ENCODE data around the gene CD209. TPM values are rescaled to one million over a fixed set of nuclear protein-coding genes. Genes with fewer than 3 reads are reported as not detected.

The CD209 gene
- total and polyA plus RNA-seq, 2 donors (not counting 3 experiments of a cell fraction or from before 2014, with no cell fraction given), result not detected

DNA sequence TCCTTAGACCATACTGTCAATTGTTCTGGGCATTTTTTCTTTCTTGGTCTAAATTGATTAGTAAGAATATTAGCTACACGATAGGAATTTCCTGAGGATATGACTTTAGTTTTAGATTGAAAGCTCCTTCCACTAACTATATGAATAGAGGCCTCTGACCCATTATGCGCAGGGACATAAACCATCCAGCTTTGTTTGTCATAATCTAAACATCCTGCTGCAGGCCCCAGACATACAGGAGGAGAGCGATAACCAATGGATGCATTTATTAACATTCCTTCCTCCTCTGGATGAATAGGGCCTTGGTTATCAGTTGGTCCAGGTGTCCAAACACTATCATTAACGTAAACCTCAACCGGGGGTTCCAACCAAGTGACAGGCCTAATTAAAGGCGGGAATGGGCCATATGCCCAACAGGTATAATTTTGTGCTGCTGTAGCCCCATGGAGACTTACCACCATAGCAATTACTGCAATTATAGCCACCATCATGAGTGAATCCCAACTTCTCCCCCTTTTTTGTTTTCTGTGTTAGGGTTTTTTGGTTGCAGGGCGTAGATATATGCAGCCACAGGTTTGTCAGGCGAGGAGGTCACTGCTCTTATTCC lies 48.3 kb upstream of the CD209 start:
- BruUV-seq (replicated peaks), result no TSS peak
- FAIRE-seq, result peak; percentile 83
- Histone ChIP-seq H3K27me3 (ENCODE audit: control insufficient read depth in 2 of 2, insufficient read depth in 2 of 2, low read length in 2 of 2) (no peaks in the 10 kb centered on the region), H3K4me3 (replicated peaks in 1 of 3; ENCODE audit: insufficient read depth in 1 of 3, low read depth in 1 of 3, low read length in 3 of 3) (no peak overlapping the region), H3K9me1 (replicated peaks; ENCODE audit: control insufficient read depth, extremely low read depth, insufficient read depth, low read length) (no peaks in the 10 kb centered on the region), H3K4me1 (ENCODE audit: control insufficient read depth, extremely low read depth, insufficient read depth, low read length) (peaks cover 22% of the 10 kb centered on the region), H2AFZ (ENCODE audit: low read depth, low read length) (no peak overlapping the region), H4K20me1 (replicated peaks; ENCODE audit: control insufficient read depth, extremely low read depth, insufficient read depth, low read length) (no peaks in the 10 kb centered on the region), H3K27ac (ENCODE audit: insufficient read depth, low read depth, low read length) (peak overlapping the region; percentile 98), H3K36me3 (ENCODE audit: control insufficient read depth in 2 of 2, extremely low read depth in 1 of 2, insufficient read depth in 2 of 2, low read length in 2 of 2) (peaks cover 0 to under 1% of the 10 kb centered on the region in 2 experiments), H3K4me2 (ENCODE audit: insufficient read depth, low read length) (peak overlapping the region; percentile 24), H3K9me3 (replicated peaks; ENCODE audit: control insufficient read depth, insufficient read depth, low read length) (no peaks in the 10 kb centered on the region), H3K9ac (replicated peaks; ENCODE audit: extremely low read depth, insufficient read depth, low read length) (peak overlapping the region; percentile 69), H3K79me2 (ENCODE audit: control insufficient read depth, insufficient read depth, low read length) (peaks cover 4% of the 10 kb centered on the region)
- intact Hi-C loops (cut with micrococcal nuclease) (loop anchor here (1.0 to 2.0 kb wide), 2 partner anchors 33 to 166 kb away; partner anchors contain the start of genes PET100 and XAB2), dilution Hi-C loops (cut with MboI; ENCODE audit: extremely low pct_ligation_motif_present, low sequenced_read_pairs) (no loop called here)
- peak; percentile 95 for DNase-seq (ENCODE audit: low read depth, low spot score)
- POLR2A ChIA-PET, result no interaction called here
- peak; percentile 96 for TF ChIP-seq POLR2AphosphoS5 (IDR thresholded peaks at IDR 0.05; ENCODE audit: insufficient read depth, low read depth, low read length)
- TF ChIP-seq JUN (IDR thresholded peaks at IDR 0.05; ENCODE audit: borderline replicate concordance, insufficient read depth, insufficient read length, low read depth), result peak; percentile 84
- TF ChIP-seq, protein P1, sequence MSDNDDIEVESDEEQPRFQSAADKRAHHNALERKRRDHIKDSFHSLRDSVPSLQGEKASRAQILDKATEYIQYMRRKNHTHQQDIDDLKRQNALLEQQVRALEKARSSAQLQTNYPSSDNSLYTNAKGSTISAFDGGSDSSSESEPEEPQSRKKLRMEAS (IDR thresholded peaks at IDR 0.05; ENCODE audit: insufficient read depth, insufficient read length), result no peak
- no peak for TF ChIP-seq MYC (IDR thresholded peaks at IDR 0.05; ENCODE audit: low read depth, low read length)
- peak; percentile 97 for TF ChIP-seq GATA2 (IDR thresholded peaks at IDR 0.05; ENCODE audit: insufficient read depth, insufficient read length, low read depth, low read length)
- TF ChIP-seq EZH2 (IDR thresholded peaks at IDR 0.05; ENCODE audit: borderline replicate concordance, low read depth, low read length, severe bottlenecking), result no peak
- peak; percentile 94 for TF ChIP-seq FOS (IDR thresholded peaks at IDR 0.05; ENCODE audit: borderline replicate concordance, insufficient read depth, low read length)
- TF ChIP-seq POLR2A (IDR thresholded peaks at IDR 0.05; ENCODE audit: low read depth, low read length), result peak; percentile 39
- CTCF ChIA-PET, result interaction anchor here (0.6 to 8.5 kb wide), 7 partner anchors 9 to 227 kb away, joined by 3 to 121 read pairs (median 4); partner anchors contain the start of gene TRAPPC5

Data from endothelial cell of umbilical vein (primary cell).